ENCODE measurements around the gene SLC38A5. TPM values are rescaled to one million over a fixed set of nuclear protein-coding genes. Genes with fewer than 3 reads are reported as not detected.

SLC38A5 gene
- total RNA-seq, 1 donor from 2014 or later = 205 TPM

GRCh38 chrX:48488034-48488433 lies 18.0 kb upstream of the SLC38A5 start:
- Mint-ChIP-seq H3K9me3 (no peaks in the 10 kb centered on the region), H3K4me1 (ENCODE audit: low read depth) (no peaks in the 10 kb centered on the region), H3K4me3 (no peak overlapping the region), H3K36me3 (ENCODE audit: low read depth) (no peaks in the 10 kb centered on the region), H3K27ac (no peak overlapping the region), H3K27me3 (ENCODE audit: insufficient read depth) (no peaks in the 10 kb centered on the region)
- DNase-seq (ENCODE audit: low spot score) = no peak
- intact Hi-C loops (cut with micrococcal nuclease) = no loop called here

DNA sequence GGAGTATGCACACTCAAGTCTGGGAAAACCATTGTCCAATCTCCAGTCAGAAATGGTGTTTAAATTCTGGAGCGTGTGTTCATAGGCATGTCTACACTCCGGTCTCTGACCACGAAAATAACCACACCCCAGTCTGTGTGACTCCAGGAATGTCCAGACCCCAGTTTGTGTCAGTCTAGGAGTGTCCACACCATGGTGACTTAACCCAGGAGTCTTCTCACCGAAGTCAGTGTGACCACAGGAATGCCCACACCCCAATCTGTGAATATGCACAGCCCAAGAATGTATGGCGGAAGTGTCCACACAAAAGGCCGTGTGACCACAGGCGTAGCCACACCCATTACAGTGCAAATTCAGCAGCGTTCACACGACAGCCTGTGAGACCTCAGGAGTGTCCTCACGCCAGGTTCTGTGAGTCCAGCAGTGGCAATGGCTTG lies 17.3 kb upstream of the SLC38A5 start:
- Mint-ChIP-seq H3K27me3 (ENCODE audit: insufficient read depth) (no peaks in the 10 kb centered on the region), H3K4me1 (ENCODE audit: low read depth) (no peaks in the 10 kb centered on the region), H3K36me3 (ENCODE audit: low read depth) (peaks cover 4% of the 10 kb centered on the region), H3K9me3 (no peaks in the 10 kb centered on the region), H3K4me3 (no peak overlapping the region), H3K27ac (no peak overlapping the region)
- intact Hi-C loops (cut with micrococcal nuclease) = no loop called here
- no peak for DNase-seq (ENCODE audit: low spot score)

- intact Hi-C loops (cut with micrococcal nuclease) = no loop called here
- H3K36me3 Mint-ChIP-seq (ENCODE audit: low read depth) = peaks cover 21% of the 10 kb centered on the region
- peaks cover 6% of the 10 kb centered on the region for H3K4me1 Mint-ChIP-seq (ENCODE audit: low read depth)
- H3K27ac Mint-ChIP-seq = no peak overlapping the region
- H3K9me3 Mint-ChIP-seq = no peaks in the 10 kb centered on the region
- H3K4me3 Mint-ChIP-seq = no peak overlapping the region
- DNase-seq (ENCODE audit: low spot score) = no peak
- no peaks in the 10 kb centered on the region for H3K27me3 Mint-ChIP-seq (ENCODE audit: insufficient read depth)
These were observed 12.5 kb upstream of the SLC38A5 start for GRCh38 chrX:48482526-48482925.

DNA sequence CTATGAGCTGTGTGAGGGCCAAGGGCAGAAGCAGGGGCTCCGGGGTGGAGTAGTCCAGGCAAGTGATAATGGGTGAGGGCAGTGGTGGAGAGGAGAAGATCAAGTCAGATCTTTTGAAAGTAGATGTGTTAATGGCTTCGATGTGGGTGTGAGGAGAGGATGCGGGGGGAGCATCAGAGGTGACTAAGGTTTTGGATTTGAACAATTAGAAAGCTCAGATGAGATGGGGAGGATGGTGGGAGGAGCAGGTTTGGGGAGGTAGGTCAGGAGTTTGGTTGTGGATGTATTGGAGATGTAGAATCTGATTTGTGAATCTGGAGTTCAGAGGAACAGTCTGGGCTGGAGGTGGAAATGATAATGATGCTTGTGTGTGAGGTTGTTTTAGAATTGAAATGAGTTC lies 10.5 kb upstream of the SLC38A5 start:
- Mint-ChIP-seq H3K36me3 (ENCODE audit: low read depth) (peaks cover 29% of the 10 kb centered on the region), H3K9me3 (no peaks in the 10 kb centered on the region), H3K27me3 (ENCODE audit: insufficient read depth) (no peaks in the 10 kb centered on the region), H3K4me3 (no peak overlapping the region), H3K4me1 (ENCODE audit: low read depth) (peaks cover 15% of the 10 kb centered on the region), H3K27ac (no peak overlapping the region)
- intact Hi-C loops (cut with micrococcal nuclease) = no loop called here
- DNase-seq (ENCODE audit: low spot score) = no peak

DNA sequence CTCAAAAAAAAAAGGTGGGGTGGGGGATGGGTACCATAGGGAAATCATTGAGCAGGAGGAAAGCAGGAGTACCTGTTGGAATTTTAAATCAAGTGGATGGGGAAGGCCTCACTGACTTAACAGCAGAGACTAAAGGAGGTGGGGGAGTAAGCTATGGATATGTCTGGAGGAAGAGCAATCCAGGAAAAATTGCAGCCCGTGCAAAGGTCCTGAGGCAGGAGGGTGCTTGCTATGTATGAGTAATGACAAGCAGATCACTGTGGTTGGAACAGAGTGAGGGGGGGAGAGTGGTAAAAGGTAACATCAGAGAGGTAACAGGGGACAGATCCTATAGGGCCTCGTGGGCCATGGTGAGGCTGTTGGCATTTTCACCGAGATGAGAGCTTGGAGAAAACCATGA lies 10.1 kb upstream of the SLC38A5 start:
- DNase-seq (ENCODE audit: low spot score) = no peak
- Mint-ChIP-seq H3K36me3 (ENCODE audit: low read depth) (peaks cover 29% of the 10 kb centered on the region), H3K4me3 (no peak overlapping the region)

GRCh38 chrX:48478806-48479205 lies 8.7 kb upstream of the SLC38A5 start:
- Mint-ChIP-seq H3K4me1 (ENCODE audit: low read depth) (peaks cover 15% of the 10 kb centered on the region), H3K27ac (peak overlapping the region; percentile 15), H3K27me3 (ENCODE audit: insufficient read depth) (no peaks in the 10 kb centered on the region), H3K4me3 (peak overlapping the region; percentile 17), H3K9me3 (no peaks in the 10 kb centered on the region), H3K36me3 (ENCODE audit: low read depth) (peaks cover 29% of the 10 kb centered on the region)
- intact Hi-C loops (cut with micrococcal nuclease) = loop anchor here (5.0 to 10.0 kb wide), 3 partner anchors 593 to 1262 kb away; partner anchors contain the start of genes CDK16, ELK1, PRAF2 and UXT
- DNase-seq (ENCODE audit: low spot score) = no peak

More for the DNA sequence above, 10.1 kb upstream of the SLC38A5 start:
- Mint-ChIP-seq H3K27ac (no peak overlapping the region), H3K4me1 (ENCODE audit: low read depth) (peaks cover 15% of the 10 kb centered on the region), H3K27me3 (ENCODE audit: insufficient read depth) (no peaks in the 10 kb centered on the region), H3K9me3 (no peaks in the 10 kb centered on the region)
- intact Hi-C loops (cut with micrococcal nuclease) = no loop called here

DNA sequence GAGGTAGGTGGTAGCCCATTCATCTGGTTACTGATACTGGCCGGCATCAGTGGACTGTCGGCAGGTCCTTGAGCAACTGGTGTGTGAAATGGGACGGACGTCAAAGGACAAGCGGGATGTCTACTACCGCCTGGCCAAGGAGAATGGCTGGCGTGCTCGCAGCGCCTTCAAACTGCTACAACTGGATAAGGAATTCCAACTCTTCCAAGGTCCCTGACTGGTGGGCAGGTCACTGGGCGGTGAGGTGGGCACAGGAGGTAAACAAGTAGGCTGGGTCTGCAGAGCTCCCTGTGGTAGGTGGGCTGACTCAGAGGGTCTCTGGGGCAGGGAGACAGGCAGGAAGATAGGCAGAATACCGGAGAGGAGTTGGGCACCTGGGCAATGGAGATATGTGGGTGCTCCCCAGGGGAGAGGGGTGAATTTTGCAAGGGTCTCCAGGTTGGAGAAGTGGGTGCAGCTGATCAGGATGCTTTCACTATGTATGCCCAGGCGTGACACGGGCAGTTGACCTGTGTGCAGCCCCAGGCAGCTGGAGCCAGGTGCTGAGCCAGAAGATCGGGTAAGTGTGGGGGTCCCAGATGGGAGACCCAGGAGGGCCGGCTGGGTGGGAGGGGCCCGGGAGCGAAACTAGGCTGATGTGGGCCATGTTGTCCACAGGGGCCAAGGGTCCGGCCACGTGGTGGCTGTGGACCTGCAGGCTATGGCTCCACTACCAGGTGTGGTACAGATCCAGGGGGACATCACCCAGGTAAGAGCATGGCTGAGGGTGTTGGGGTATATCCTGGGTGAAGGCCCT lies 8.1 kb upstream of the SLC38A5 start:
- H3K9me3 Mint-ChIP-seq = no peaks in the 10 kb centered on the region
- H3K4me3 Mint-ChIP-seq = peak overlapping the region; percentile 98
- H3K27me3 Mint-ChIP-seq (ENCODE audit: insufficient read depth) = no peaks in the 10 kb centered on the region
- DNase-seq (ENCODE audit: low spot score) = no peak
- H3K4me1 Mint-ChIP-seq (ENCODE audit: low read depth) = peaks cover 15% of the 10 kb centered on the region
- intact Hi-C loops (cut with micrococcal nuclease) = loop anchor here (5.0 to 10.0 kb wide), 3 partner anchors 594 to 1261 kb away; partner anchors contain the start of genes CDK16, ELK1, PRAF2 and UXT
- peaks cover 29% of the 10 kb centered on the region for H3K36me3 Mint-ChIP-seq (ENCODE audit: low read depth)
- H3K27ac Mint-ChIP-seq = peak overlapping the region; percentile 15

- DNase-seq (ENCODE audit: low spot score) = no peak
- Mint-ChIP-seq H3K4me1 (ENCODE audit: low read depth) (peaks cover 15% of the 10 kb centered on the region), H3K27me3 (ENCODE audit: insufficient read depth) (peaks cover 2% of the 10 kb centered on the region), H3K27ac (peak overlapping the region; percentile 90), H3K9me3 (no peaks in the 10 kb centered on the region), H3K4me3 (peak overlapping the region; percentile 98), H3K36me3 (ENCODE audit: low read depth) (peaks cover 21% of the 10 kb centered on the region)
- intact Hi-C loops (cut with micrococcal nuclease) = loop anchor here (1.0 to 10.0 kb wide), 8 partner anchors 31 to 1260 kb away; partner anchors contain the start of genes CDK16, EBP, ELK1 and PORCN
These were observed 6.9 kb upstream of the SLC38A5 start for GRCh38 chrX:48476919-48477318.

GRCh38 chrX:48475774-48476577 lies 5.9 kb upstream of the SLC38A5 start, which contains the start of gene FTSJ1:
TSS of gene FTSJ1 (plus strand) at chrX:48476199. CDS start at chrX:48478048, 1,849 bp downstream.
- Mint-ChIP-seq H3K36me3 (ENCODE audit: low read depth) (peaks cover 18% of the 10 kb centered on the region), H3K4me3 (peak within 1 kb of the TSS; percentile 98), H3K27ac (peak within 1 kb of the TSS; percentile 90), H3K9me3 (no peaks in the 10 kb centered on the region), H3K4me1 (ENCODE audit: low read depth) (peaks cover 20% of the 10 kb centered on the region), H3K27me3 (ENCODE audit: insufficient read depth) (peaks cover 2% of the 10 kb centered on the region)
- intact Hi-C loops (cut with micrococcal nuclease) = loop anchor here (1.0 to 10.0 kb wide), 8 partner anchors 32 to 1259 kb away; partner anchors contain the start of genes CDK16, EBP, ELK1 and PORCN
- peak; percentile 86 for DNase-seq (ENCODE audit: low spot score)

DNA sequence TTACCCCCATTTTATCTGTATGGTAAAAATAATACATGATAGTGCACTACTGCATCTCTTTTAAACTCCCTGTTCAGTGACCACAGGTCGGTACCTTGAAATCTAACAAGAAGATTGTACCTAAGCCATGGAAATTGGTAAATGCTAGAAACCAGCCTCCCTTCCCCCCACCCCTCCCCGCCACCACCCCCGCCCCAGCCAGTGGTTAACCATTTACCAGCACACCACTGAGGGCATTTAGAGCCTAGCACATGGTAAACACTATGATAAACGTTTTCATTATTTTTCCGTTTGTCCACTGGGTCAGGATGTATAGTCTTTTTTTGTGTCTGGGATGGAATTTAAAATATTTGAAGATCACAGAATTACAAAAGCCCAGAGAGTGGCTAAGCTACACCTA lies 5.2 kb upstream of the SLC38A5 start:
- Mint-ChIP-seq H3K27me3 (ENCODE audit: insufficient read depth) (peaks cover 2% of the 10 kb centered on the region), H3K4me3 (peak overlapping the region; percentile 98), H3K9me3 (no peaks in the 10 kb centered on the region), H3K4me1 (ENCODE audit: low read depth) (peaks cover 20% of the 10 kb centered on the region), H3K27ac (peak overlapping the region; percentile 90), H3K36me3 (ENCODE audit: low read depth) (peaks cover 13% of the 10 kb centered on the region)
- intact Hi-C loops (cut with micrococcal nuclease) = loop anchor here (5.0 to 10.0 kb wide), 3 partner anchors 597 to 1258 kb away; partner anchors contain the start of genes CDK16, ELK1, PRAF2 and UXT
- no peak for DNase-seq (ENCODE audit: low spot score)

DNA sequence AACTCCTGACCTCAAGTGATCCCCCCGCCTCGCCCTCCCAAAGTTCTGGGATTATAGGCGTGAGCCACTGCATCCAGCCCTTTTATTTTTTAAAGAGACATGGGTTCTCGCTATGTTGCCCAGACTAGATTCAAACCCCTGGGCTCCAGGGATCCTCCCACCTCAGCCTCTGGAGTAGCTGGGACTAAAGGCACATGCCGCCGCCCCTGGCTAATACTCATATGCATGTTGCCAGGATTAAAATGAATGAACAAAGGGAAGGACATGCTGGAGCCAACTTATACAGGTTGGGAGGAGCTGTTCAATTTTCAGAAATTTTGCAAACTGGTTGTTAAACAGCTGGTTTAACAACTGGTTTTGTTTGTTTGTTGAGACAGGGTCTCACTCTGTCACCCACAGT lies 4.5 kb upstream of the SLC38A5 start:
- intact Hi-C loops (cut with micrococcal nuclease) = loop anchor here (10.0 kb wide), 1 partner anchor 820 kb away; the partner anchor contains the start of genes ELK1 and UXT
- Mint-ChIP-seq H3K9me3 (no peaks in the 10 kb centered on the region), H3K36me3 (ENCODE audit: low read depth) (peaks cover 12% of the 10 kb centered on the region), H3K27me3 (ENCODE audit: insufficient read depth) (peaks cover 2% of the 10 kb centered on the region), H3K4me3 (peak overlapping the region; percentile 98), H3K4me1 (ENCODE audit: low read depth) (peaks cover 24% of the 10 kb centered on the region), H3K27ac (no peak overlapping the region)
- no peak for DNase-seq (ENCODE audit: low spot score)

DNA sequence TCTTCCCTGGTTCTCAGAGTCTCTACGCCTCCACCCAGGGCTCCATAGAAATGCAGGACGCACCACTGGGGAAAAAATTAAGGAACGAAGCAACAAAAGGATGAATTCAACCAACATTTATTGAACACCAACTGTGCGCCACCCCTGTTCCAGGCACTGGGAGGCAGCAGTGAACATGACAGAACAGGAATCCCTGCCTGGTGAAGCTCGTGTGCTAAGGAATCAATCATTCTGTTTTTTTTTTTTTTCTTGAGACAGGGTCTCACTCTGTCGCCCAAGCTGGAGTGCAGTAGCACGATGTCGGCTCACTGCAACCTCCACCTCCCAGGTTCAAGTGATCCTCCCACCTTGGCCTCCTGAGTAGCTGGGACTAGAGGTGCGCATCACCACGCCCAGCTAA lies 4.1 kb upstream of the SLC38A5 start:
- H3K27ac Mint-ChIP-seq = no peak overlapping the region
- no peak overlapping the region for H3K4me3 Mint-ChIP-seq
- H3K4me1 Mint-ChIP-seq (ENCODE audit: low read depth) = peaks cover 29% of the 10 kb centered on the region
- no peak for DNase-seq (ENCODE audit: low spot score)
- no peaks in the 10 kb centered on the region for H3K9me3 Mint-ChIP-seq
- H3K36me3 Mint-ChIP-seq (ENCODE audit: low read depth) = peaks cover 12% of the 10 kb centered on the region
- H3K27me3 Mint-ChIP-seq (ENCODE audit: insufficient read depth) = peaks cover 2% of the 10 kb centered on the region
- intact Hi-C loops (cut with micrococcal nuclease) = loop anchor here (10.0 kb wide), 1 partner anchor 819 kb away; the partner anchor contains the start of genes ELK1 and UXT

Data from activated T-helper 1 cell treated with anti-CD3 and anti-CD28 coated beads, Interleukin-12 subunit alpha, Interleukin-12 subunit beta, Interleukin-2, Interleukin-4 antibody, amounts not matched to agents 30 ng/mL and 10 ng/mL and 1 ng/mL, durations not matched to agents 14 hours and 24 hours and 36 hours (primary cell).